SK-N-SH treated with all-trans-retinoic acid at 6 μM for 48 hours (cell line): ENCODE results near the gene LYRM9.

Experiments
- CSDC2 ChIP-seq: fragments of 250-450 bp; sonication (Bioruptor Pico); IDR thresholded peaks from 2 replicates; pipeline ENCODE4 v1.5.0; 2020; ENCODE audit warnings: mild to moderate bottlenecking, moderate library complexity
- ZFP3 ChIP-seq: fragments of 250-450 bp; sonication (Bioruptor Pico); IDR thresholded peaks from 2 replicates; pipeline ENCODE4 v1.5.0; 2020; ENCODE audit warnings: mild to moderate bottlenecking, moderate library complexity
- ZFP30 ChIP-seq: fragments of 450-650 bp; formaldehyde crosslinking; IDR thresholded peaks from 2 replicates; pipeline ENCODE4 v1.5.0; 2022; ENCODE audit warnings: mild to moderate bottlenecking, moderate library complexity
- ZNF8 ChIP-seq: fragments of 450-650 bp; formaldehyde crosslinking; IDR thresholded peaks from 2 replicates; pipeline ENCODE4 v1.5.0; 2020; ENCODE audit warnings: mild to moderate bottlenecking, moderate library complexity
- TF ChIP-seq, protein P1 (sequence below): fragments of 250-450 bp; sonication (Bioruptor Pico); IDR thresholded peaks from 2 replicates; pipeline ENCODE4 v1.8.0; 2020; ENCODE audit warnings: mild to moderate bottlenecking, moderate library complexity, borderline replicate concordance
- TF ChIP-seq, protein P2 (sequence below): fragments of 250-450 bp; sonication (Bioruptor Pico); IDR thresholded peaks from 2 replicates; pipeline ENCODE4 v1.5.1; 2020; ENCODE audit warnings: low read depth, mild to moderate bottlenecking, moderate library complexity
- TF ChIP-seq, protein P3 (sequence below): fragments of 250-450 bp; sonication (Bioruptor Pico); IDR thresholded peaks from 2 replicates; pipeline ENCODE4 v1.5.0; 2020; ENCODE audit warnings: mild to moderate bottlenecking, moderate library complexity

DNA sequence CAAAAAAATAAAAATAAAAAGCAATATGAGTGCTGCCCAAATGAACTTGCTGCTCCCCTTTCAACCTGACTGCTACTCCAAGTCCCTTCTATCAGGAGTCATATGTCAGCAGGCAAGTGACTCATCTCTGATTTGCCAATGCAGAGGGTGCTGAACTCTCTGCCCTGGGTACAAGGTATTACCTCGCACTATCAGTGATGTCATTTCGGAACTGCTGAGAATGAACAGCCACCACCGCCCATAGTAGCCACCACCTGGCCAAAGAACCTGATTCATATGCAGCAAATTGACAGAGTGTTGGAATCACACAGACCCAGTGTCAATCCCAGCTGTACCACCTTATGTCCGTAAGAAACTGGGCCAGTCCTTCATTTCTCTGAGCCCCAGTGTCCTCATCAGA is 31.2 kb downstream of the LYRM9 start:
- TF ChIP-seq CSDC2 (CRISPR knock-in tag): no peak
- TF ChIP-seq, protein P1, sequence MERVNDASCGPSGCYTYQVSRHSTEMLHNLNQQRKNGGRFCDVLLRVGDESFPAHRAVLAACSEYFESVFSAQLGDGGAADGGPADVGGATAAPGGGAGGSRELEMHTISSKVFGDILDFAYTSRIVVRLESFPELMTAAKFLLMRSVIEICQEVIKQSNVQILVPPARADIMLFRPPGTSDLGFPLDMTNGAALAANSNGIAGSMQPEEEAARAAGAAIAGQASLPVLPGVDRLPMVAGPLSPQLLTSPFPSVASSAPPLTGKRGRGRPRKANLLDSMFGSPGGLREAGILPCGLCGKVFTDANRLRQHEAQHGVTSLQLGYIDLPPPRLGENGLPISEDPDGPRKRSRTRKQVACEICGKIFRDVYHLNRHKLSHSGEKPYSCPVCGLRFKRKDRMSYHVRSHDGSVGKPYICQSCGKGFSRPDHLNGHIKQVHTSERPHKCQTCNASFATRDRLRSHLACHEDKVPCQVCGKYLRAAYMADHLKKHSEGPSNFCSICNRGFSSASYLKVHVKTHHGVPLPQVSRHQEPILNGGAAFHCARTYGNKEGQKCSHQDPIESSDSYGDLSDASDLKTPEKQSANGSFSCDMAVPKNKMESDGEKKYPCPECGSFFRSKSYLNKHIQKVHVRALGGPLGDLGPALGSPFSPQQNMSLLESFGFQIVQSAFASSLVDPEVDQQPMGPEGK (CRISPR knock-in tag): no peak
- TF ChIP-seq ZNF8: no peak
- TF ChIP-seq, protein P2, sequence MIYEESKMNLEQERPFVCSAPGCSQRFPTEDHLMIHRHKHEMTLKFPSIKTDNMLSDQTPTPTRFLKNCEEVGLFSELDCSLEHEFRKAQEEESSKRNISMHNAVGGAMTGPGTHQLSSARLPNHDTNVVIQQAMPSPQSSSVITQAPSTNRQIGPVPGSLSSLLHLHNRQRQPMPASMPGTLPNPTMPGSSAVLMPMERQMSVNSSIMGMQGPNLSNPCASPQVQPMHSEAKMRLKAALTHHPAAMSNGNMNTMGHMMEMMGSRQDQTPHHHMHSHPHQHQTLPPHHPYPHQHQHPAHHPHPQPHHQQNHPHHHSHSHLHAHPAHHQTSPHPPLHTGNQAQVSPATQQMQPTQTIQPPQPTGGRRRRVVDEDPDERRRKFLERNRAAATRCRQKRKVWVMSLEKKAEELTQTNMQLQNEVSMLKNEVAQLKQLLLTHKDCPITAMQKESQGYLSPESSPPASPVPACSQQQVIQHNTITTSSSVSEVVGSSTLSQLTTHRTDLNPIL (CRISPR knock-in tag): no peak
- TF ChIP-seq, protein P3, sequence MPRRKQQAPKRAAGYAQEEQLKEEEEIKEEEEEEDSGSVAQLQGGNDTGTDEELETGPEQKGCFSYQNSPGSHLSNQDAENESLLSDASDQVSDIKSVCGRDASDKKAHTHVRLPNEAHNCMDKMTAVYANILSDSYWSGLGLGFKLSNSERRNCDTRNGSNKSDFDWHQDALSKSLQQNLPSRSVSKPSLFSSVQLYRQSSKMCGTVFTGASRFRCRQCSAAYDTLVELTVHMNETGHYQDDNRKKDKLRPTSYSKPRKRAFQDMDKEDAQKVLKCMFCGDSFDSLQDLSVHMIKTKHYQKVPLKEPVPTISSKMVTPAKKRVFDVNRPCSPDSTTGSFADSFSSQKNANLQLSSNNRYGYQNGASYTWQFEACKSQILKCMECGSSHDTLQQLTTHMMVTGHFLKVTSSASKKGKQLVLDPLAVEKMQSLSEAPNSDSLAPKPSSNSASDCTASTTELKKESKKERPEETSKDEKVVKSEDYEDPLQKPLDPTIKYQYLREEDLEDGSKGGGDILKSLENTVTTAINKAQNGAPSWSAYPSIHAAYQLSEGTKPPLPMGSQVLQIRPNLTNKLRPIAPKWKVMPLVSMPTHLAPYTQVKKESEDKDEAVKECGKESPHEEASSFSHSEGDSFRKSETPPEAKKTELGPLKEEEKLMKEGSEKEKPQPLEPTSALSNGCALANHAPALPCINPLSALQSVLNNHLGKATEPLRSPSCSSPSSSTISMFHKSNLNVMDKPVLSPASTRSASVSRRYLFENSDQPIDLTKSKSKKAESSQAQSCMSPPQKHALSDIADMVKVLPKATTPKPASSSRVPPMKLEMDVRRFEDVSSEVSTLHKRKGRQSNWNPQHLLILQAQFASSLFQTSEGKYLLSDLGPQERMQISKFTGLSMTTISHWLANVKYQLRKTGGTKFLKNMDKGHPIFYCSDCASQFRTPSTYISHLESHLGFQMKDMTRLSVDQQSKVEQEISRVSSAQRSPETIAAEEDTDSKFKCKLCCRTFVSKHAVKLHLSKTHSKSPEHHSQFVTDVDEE (CRISPR knock-in tag): no peak
- TF ChIP-seq ZFP3: no peak
- TF ChIP-seq ZFP30 (CRISPR knock-in tag): no peak
